Right lobe of liver (tissue), 6 donors: ENCODE results near the gene PRKCA. TPM values are rescaled to one million over a fixed set of nuclear protein-coding genes. Genes with fewer than 3 reads are reported as not detected.

ENCODE experiments used
- ATAC-seq, 4 donors: fragments of 200-7000 bp; cut with Tn5 transposase; one replicate each; pipeline ENCODE4 v1.9.1; 2020; ENCODE audit warnings: mild to moderate bottlenecking in 4 of 4, moderate library complexity in 4 of 4
- DNase-seq, 3 donors: peaks; one replicate each; pipeline ENCODE4 v3.0.0-alpha.2; 2020
- H3K27ac ChIP-seq, 3 donors: fragments of 200-600 bp; one replicate each; pipeline ENCODE4 v1.8.0; 2022
- H3K27me3 ChIP-seq, 2 donors: fragments of 200-600 bp; one replicate each; pipeline ENCODE4 v1.8.0; 2022
- H3K36me3 ChIP-seq, 4 donors: fragments of 200-600 bp; sonication (generic) in 1 of 4; one replicate each; pipeline versions ENCODE4 v1.5.1 to v1.8.0; 2017 to 2022; ENCODE audit warnings: control low read depth in 1 of 4
- H3K4me1 ChIP-seq, 4 donors: fragments of 200-600 bp; sonication (generic) in 1 of 4; one replicate each; pipeline versions ENCODE4 v1.5.1 to v1.8.0; 2017 to 2022; ENCODE audit warnings: control low read depth in 1 of 4
- H3K4me3 ChIP-seq, 3 donors: fragments of 200-600 bp; one replicate each; pipeline ENCODE4 v1.8.0; 2022
- H3K9me3 ChIP-seq, 4 donors: fragments of 200-600 bp; sonication (generic) in 1 of 4; one replicate each; pipeline versions ENCODE4 v1.5.1 to v1.8.0; 2017 to 2022; ENCODE audit warnings: control low read depth in 1 of 4
- POLR2A ChIP-seq: fragments of 450-650 bp; IDR thresholded peaks from one replicate; pipeline ENCODE4 v1.6.1; 2017; ENCODE audit warnings: antibody characterized with exemption, mild to moderate bottlenecking
- WGBS: methylation state at CpG from one replicate; pipeline ENCODE4 v1.1.6; 2018; ENCODE audit warnings: low coverage, low lambda C conversion rate; ENCODE audit not compliant: insufficient coverage; ENCODE audit errors: missing lambda C conversion rate; 5-methylcytosine and 5-hydroxymethylcytosine counted together
- intact Hi-C, 2 donors: fragments of 100-400 bp; cut with DNase I; formaldehyde crosslinking; loops; one replicate each; pipeline versions ENCODE4 v1.11.2 to v1.14.1; 2022
- total RNA-seq, 6 experiments: library from RNA; depleted of rRNA in 2 of 6; stranded (reverse); fragments of >200 nt in 2 of 6; fragmentation: NEBNext Ultra II Directional in 3 of 6; extraction: Animal tissue kit (Norgen Biotek cat#: 25700) in 3 of 6; gene quantifications; one replicate each; pipeline versions ENCODE4 v1.1.0 to v1.2.4, GENCODE V29; 2016 to 2023
- TF ChIP-seq, protein P1 (sequence below), 4 donors: fragments of 200-600 bp in 3 of 4; fragments of 450-650 bp in 1 of 4; IDR thresholded peaks; one replicate each; pipeline versions ENCODE4 v1.5.1 to v1.8.0; 2016 to 2022; ENCODE audit warnings: antibody characterized with exemption in 4 of 4, mild to moderate bottlenecking in 2 of 4
- donor health status: DM: no; HTN: yes; CAD: no.
- donor health status: DM: no; HTN: no; CAD: no.
- donor health status: DM: no; HTN: no; CAD: no.
- donor health status: DM: no; HTN: yes; CAD: no.
- donor health status: DM: no; HTN: yes; CAD: no.

The PRKCA gene
- total RNA-seq, 6 experiments from 2014 or later: 11.7 to 23.0 (median 18.7) TPM

DNA sequence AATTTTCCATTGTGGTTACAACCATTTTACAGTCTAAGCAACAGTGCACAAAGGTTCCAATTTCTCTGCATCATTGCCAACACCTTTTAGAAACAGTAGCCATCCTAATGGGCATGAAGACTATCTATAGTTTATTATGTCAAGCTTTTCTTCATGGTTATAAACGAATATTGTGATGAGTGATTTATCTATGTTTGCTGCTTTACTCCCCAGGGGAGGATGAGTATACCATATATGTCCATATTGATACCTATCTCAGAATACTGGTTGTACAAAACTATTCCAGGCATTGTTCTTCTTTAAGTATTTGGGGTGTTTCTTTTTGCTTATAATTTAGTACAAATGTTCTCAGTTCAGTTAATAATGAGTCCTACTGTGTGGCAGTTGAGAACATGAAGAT, 98.3 kb downstream of the PRKCA start:
- DNase-seq (no peak), ATAC-seq (no peak)
- TF ChIP-seq, protein P1, sequence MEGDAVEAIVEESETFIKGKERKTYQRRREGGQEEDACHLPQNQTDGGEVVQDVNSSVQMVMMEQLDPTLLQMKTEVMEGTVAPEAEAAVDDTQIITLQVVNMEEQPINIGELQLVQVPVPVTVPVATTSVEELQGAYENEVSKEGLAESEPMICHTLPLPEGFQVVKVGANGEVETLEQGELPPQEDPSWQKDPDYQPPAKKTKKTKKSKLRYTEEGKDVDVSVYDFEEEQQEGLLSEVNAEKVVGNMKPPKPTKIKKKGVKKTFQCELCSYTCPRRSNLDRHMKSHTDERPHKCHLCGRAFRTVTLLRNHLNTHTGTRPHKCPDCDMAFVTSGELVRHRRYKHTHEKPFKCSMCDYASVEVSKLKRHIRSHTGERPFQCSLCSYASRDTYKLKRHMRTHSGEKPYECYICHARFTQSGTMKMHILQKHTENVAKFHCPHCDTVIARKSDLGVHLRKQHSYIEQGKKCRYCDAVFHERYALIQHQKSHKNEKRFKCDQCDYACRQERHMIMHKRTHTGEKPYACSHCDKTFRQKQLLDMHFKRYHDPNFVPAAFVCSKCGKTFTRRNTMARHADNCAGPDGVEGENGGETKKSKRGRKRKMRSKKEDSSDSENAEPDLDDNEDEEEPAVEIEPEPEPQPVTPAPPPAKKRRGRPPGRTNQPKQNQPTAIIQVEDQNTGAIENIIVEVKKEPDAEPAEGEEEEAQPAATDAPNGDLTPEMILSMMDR (IDR thresholded peaks at IDR 0.05): no peak
- no peak for TF ChIP-seq POLR2A
- Histone ChIP-seq H3K27me3 (no peaks in the 10 kb centered on the region), H3K27ac (no peak overlapping the region), H3K4me3 (no peak overlapping the region), H3K9me3 (no peaks in the 10 kb centered on the region), H3K36me3 (no peaks in the 10 kb centered on the region), H3K4me1 (peaks cover 0 to 24% (median 5%) of the 10 kb centered on the region in 4 donors)
- intact Hi-C loops: no loop called here
- 40% methylated on average over 1 of the region's 1 CpG for WGBS

DNA sequence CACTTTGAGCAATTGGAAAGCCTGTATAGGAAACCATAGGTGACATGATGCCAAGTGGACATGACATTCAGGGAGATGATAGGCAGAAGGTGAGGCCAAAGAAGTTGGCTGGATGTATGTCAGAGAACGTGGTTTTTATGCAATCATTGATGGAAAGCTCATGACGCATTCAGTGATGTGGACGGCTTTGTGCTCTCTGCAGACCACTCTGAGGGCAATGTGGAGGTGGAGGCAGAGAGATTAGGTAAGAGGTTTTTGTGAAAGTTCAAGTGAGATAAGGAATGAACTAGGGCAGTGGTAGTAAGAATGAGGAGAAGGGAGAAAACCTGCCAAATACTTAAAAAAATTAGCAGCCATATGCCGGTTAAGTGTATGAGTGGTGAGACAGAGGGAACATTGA, 99.0 kb downstream of the PRKCA start:
- TF ChIP-seq, protein P1 (IDR thresholded peaks at IDR 0.05): no peak
- TF ChIP-seq POLR2A: no peak
- intact Hi-C loops: no loop called here
- Histone ChIP-seq H3K4me1 (peaks cover 0 to 24% (median 5%) of the 10 kb centered on the region in 4 donors), H3K27ac (no peak overlapping the region), H3K4me3 (no peak overlapping the region), H3K9me3 (no peaks in the 10 kb centered on the region), H3K27me3 (no peaks in the 10 kb centered on the region), H3K36me3 (no peaks in the 10 kb centered on the region)
- 85% methylated on average over 4 of the region's 4 CpGs for WGBS
- DNase-seq (no peak), ATAC-seq (no peak)

DNA sequence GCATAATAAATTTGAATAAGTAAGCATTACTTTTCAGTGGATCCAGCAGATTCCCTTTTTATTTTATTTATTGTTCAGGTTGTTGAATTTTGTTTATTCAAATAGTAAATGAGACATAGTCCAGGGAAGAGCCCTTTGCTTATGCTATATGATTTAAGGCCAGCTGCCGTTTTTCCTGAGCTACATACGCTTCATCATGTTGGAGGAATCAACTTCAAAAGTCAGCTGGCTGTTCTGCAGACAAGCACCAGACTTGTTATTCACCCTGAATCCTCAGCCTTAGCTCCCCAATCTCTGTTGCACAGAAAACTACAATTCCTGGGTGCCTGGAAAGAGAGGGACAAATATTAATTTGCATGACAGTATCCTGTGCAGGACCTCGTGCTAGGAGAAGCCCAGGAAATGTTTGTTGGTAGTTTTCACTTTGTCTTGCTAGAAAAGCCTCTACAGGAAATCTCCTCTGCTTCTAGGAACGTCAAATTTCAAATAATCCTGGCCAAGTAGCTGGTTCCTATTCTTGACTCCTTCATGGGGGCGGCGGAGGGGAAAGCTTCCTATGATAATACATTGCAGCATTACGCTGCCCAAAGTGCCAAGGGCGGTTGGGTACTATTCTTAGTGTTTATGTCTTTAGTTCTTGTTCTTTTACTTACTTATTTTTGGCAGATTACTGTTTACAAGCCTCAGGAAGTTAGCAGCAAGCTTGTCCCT, 101.6 kb downstream of the PRKCA start:
- intact Hi-C loops: no loop called here
- H3K4me3 ChIP-seq: no peak overlapping the region
- ATAC-seq (no peak), DNase-seq (no peak)
- peaks cover 0 to 11% (median 2%) of the 10 kb centered on the region in 4 donors for H3K4me1 ChIP-seq
- TF ChIP-seq, protein P1 (IDR thresholded peaks at IDR 0.05): no peak
- TF ChIP-seq POLR2A: no peak
- 39% methylated on average over 6 of the region's 8 CpGs for WGBS
- no peaks in the 10 kb centered on the region for H3K36me3 ChIP-seq
- no peak overlapping the region for H3K27ac ChIP-seq
- no peaks in the 10 kb centered on the region for H3K9me3 ChIP-seq
- no peaks in the 10 kb centered on the region for H3K27me3 ChIP-seq

DNA sequence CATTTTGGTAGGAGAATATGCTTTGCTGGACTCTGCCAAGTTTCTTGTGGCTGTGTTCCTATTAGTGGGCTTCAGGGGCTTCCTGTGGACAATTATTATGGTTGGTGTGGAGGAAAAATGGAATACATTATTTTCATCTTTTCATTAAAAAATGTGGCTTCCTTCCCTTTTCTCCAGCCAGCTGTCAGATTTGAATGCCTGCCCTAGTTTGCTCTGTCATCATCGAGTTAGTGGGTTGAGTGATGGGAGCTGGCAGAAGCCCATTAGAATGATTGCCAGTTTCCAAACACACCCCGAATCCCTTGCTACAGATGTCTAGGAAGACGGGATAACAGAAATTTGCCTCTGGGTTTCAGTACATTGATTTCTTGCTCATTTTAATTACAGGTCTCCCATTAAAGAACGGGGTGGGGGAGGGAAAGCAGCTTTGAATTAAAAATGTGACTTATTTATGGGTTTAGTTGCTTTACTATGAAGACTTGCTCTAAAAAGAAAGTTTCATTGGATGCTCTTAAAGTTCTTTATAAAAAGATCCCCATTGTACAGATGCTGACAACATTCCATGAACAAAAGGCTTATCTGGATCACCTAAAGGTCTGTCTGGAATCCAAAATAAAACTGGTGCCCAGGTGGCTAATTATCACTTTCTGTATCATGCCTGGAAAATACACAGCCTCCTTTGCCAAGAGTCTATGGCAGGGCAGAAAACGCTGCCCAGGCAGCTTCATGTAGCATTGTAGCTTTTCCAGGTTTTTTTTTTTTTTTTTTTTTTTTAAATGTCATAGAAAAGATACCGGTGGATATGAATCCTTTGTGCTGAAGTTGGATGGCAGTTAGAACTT, 103.6 kb downstream of the PRKCA start:
- intact Hi-C loops: no loop called here
- whole genome bisulfite sequencing: 39% methylated on average over 6 of the region's 6 CpGs
- Histone ChIP-seq H3K4me1 (peaks cover 0 to 10% (median 5%) of the 10 kb centered on the region in 4 donors), H3K4me3 (no peak overlapping the region), H3K27me3 (no peaks in the 10 kb centered on the region), H3K27ac (no peak overlapping the region), H3K36me3 (no peaks in the 10 kb centered on the region), H3K9me3 (no peaks in the 10 kb centered on the region)
- TF ChIP-seq POLR2A: no peak
- TF ChIP-seq, protein P1 (IDR thresholded peaks at IDR 0.05): no peak
- DNase-seq (no peak), ATAC-seq (peak in 2 of 4 donors; percentile 30 to 53)
